Hepatic stellate cell (primary cell): ENCODE measurements around the gene PPM1G.
"Not testable (repeated sequence)": the region's sequence is repeated elsewhere in the genome, so short reads cannot be mapped to it uniquely, and the experiment has no call there.

Source experiments
- DNase-seq: peaks from one replicate; pipeline ENCODE4 v3.0.0; 2011; ENCODE audit warnings: low spot score

Gene PPM1G

GRCh38 chr2:27409321-27410073 is at the start of gene PPM1G:
TSS of gene PPM1G (minus strand) at chr2:27409591. CDS start at chr2:27409422, 169 bp downstream.
- peak; percentile 93 for DNase-seq

- no peak for DNase-seq
Observed at GRCh38 chr2:27453968-27454367, 44.6 kb upstream of the PPM1G start.

GRCh38 chr2:27451095-27451494 is 41.7 kb upstream of the PPM1G start:
- DNase-seq, result no peak

- DNase-seq, result no peak
Observed at GRCh38 chr2:27448381-27448780, 39.0 kb upstream of the PPM1G start.

GRCh38 chr2:27446057-27446456 is 36.7 kb upstream of the PPM1G start:
- no peak for DNase-seq

- no peak for DNase-seq
Observed at GRCh38 chr2:27445615-27446014, 36.2 kb upstream of the PPM1G start.

- no peak for DNase-seq
Observed at GRCh38 chr2:27445155-27445554, 35.8 kb upstream of the PPM1G start.

GRCh38 chr2:27442920-27443282 is 33.5 kb upstream of the PPM1G start:
- no peak for DNase-seq

GRCh38 chr2:27441958-27442919 is 32.8 kb upstream of the PPM1G start, which contains the start of gene KRTCAP3:
TSS of gene KRTCAP3 (plus strand) at chr2:27442381. CDS start at chr2:27442413, 32 bp downstream.
- no peak for DNase-seq

- no peak for DNase-seq
Observed at GRCh38 chr2:27441226-27441926, 32.0 kb upstream of the PPM1G start.

GRCh38 chr2:27435628-27436027 is 26.2 kb upstream of the PPM1G start:
- no peak for DNase-seq

GRCh38 chr2:27431395-27431794 is 22.0 kb upstream of the PPM1G start:
- DNase-seq, result peak; percentile 27

- peak; percentile 83 for DNase-seq
Observed at GRCh38 chr2:27428978-27429541, 19.7 kb upstream of the PPM1G start.

GRCh38 chr2:27428213-27428977 is 19.0 kb upstream of the PPM1G start, which contains the start of gene NRBP1:
TSS of gene NRBP1 (plus strand) at chr2:27428631. CDS start at chr2:27433274, 4,643 bp downstream.
- peak; percentile 94 for DNase-seq

- DNase-seq, result no peak
Observed at GRCh38 chr2:27427863-27428212, 18.4 kb upstream of the PPM1G start.

GRCh38 chr2:27425039-27425438 is 15.6 kb upstream of the PPM1G start:
- DNase-seq, result not testable (repeated sequence)

- no peak for DNase-seq
Observed at GRCh38 chr2:27422958-27423357, 13.6 kb upstream of the PPM1G start.

- DNase-seq, result no peak
Observed at GRCh38 chr2:27421660-27422250, 12.4 kb upstream of the PPM1G start.

- DNase-seq, result no peak
Observed at GRCh38 chr2:27420996-27421395, 11.6 kb upstream of the PPM1G start.

GRCh38 chr2:27416151-27416550 is 6.8 kb upstream of the PPM1G start:
- DNase-seq, result no peak
